B cell (primary cell): ENCODE results near the gene KCTD17. TPM values are rescaled to one million over a fixed set of nuclear protein-coding genes. Genes with fewer than 3 reads are reported as not detected.

Source experiments
- ATAC-seq: fragments of 200-7000 bp; cut with Tn5 transposase; one replicate; pipeline ENCODE4 v1.10.0; 2021; ENCODE audit warnings: low read depth, mild to moderate bottlenecking, moderate number of reproducible peaks, moderate library complexity
- CTCF ChIA-PET: fragments of 350-600 bp; sonication (Branson Sonifier 250); formaldehyde crosslinking; loops from one replicate; lab custom pipeline; 2021; ENCODE audit warnings: antibody characterized with exemption, inconsistent platforms; lab: Charles Lee
- POLR2A ChIA-PET: fragments of 350-600 bp; sonication (Branson Sonifier 250); formaldehyde crosslinking; loops from one replicate; lab custom pipeline; 2021; ENCODE audit warnings: antibody characterized with exemption; lab: Charles Lee
- DNase-seq: peaks from one replicate; pipeline ENCODE4 v3.0.0; 2013
- H2AFZ ChIP-seq: 2 replicates; pipeline ENCODE4 v1.6.1; 2012; ENCODE audit warnings: mild to moderate bottlenecking, low read depth, low read length; ENCODE audit not compliant: insufficient read depth, poor library complexity, severe bottlenecking
- H3K27ac ChIP-seq, 2 donors: 1 replicate in 1 of 2; 2 replicates in 1 of 2; pipeline ENCODE4 v1.5.1; 2012 to 2013; ENCODE audit warnings: low read length in 2 of 2, mild to moderate bottlenecking in 2 of 2, moderate library complexity in 1 of 2
- H3K27me3 ChIP-seq, 4 experiments: fragments of 200-600 bp in 1 of 4; sonication (generic) in 1 of 4; replicated peaks in 1 of 4; 1 replicate in 2 of 4; 2 replicates in 2 of 4; pipeline versions ENCODE4 v1.6.1 to v1.7.0; 2013 to 2016; ENCODE audit warnings: low read length in 3 of 4, mild to moderate bottlenecking in 2 of 4, mixed read lengths in 1 of 4, moderate library complexity in 1 of 4; ENCODE audit not compliant: insufficient read depth in 4 of 4, control insufficient read depth in 3 of 4; ENCODE audit errors: control extremely low read depth in 1 of 4
- H3K36me3 ChIP-seq, 2 experiments: replicated peaks in 1 of 2; 1 replicate in 1 of 2; 2 replicates in 1 of 2; pipeline versions ENCODE4 v1.6.1 to v1.7.1; 2013; ENCODE audit warnings: low read length in 1 of 2; ENCODE audit not compliant: insufficient read depth in 2 of 2, control insufficient read depth in 1 of 2; ENCODE audit errors: control extremely low read depth in 1 of 2, extremely low read depth in 1 of 2
- H3K4me1 ChIP-seq, 2 donors: fragments of 200-600 bp in 1 of 2; sonication (generic) in 1 of 2; 1 replicate in 1 of 2; 2 replicates in 1 of 2; pipeline versions ENCODE4 v1.5.1 to v1.6.1; 2013 to 2017; ENCODE audit warnings: low read length in 2 of 2; ENCODE audit not compliant: control insufficient read depth in 2 of 2, insufficient read depth in 2 of 2
- H3K4me2 ChIP-seq: replicated peaks from 2 replicates; pipeline ENCODE3; 2012; ENCODE audit warnings: mild to moderate bottlenecking, low read depth, low read length; ENCODE audit not compliant: poor library complexity, severe bottlenecking
- H3K4me3 ChIP-seq, 5 experiments: fragments of 200-600 bp in 1 of 5; sonication (generic) in 1 of 5; 1 replicate in 3 of 5; 2 replicates in 2 of 5; pipeline versions ENCODE4 v1.5.1 to v1.7.0; 2011 to 2016; ENCODE audit warnings: low read length in 4 of 5, mild to moderate bottlenecking in 4 of 5, low read depth in 2 of 5, control low read depth in 1 of 5, moderate library complexity in 1 of 5; ENCODE audit not compliant: insufficient read depth in 1 of 5; ENCODE audit errors: control extremely low read depth in 1 of 5, extremely low read depth in 1 of 5
- H3K79me2 ChIP-seq: fragments of 200-600 bp; sonication (generic); one replicate; pipeline ENCODE4 v1.6.0; 2016; ENCODE audit warnings: low read length; ENCODE audit not compliant: control insufficient read depth, insufficient read depth
- H3K9ac ChIP-seq: fragments of 200-600 bp; sonication (generic); 2 replicates; pipeline ENCODE4 v1.6.1; 2017; ENCODE audit warnings: mild to moderate bottlenecking, low read length, moderate library complexity
- H3K9me3 ChIP-seq, 3 donors: one replicate each; pipeline versions ENCODE4 v1.6.1 to v1.7.1; 2013; ENCODE audit warnings: low read length in 2 of 3; ENCODE audit not compliant: control insufficient read depth in 2 of 3, insufficient read depth in 1 of 3; ENCODE audit errors: control extremely low read depth in 1 of 3
- H4K20me1 ChIP-seq: 2 replicates; pipeline ENCODE4 v1.6.0; 2012; ENCODE audit warnings: mild to moderate bottlenecking, low read length; ENCODE audit not compliant: insufficient read depth, control insufficient read depth, poor library complexity, severe bottlenecking
- H3K27ac Mint-ChIP-seq: one replicate; pipeline ENCODE4 v1.8.0; 2021; ENCODE audit warnings: mixed read lengths
- H3K27me3 Mint-ChIP-seq: one replicate; pipeline ENCODE4 v1.8.0; 2021; ENCODE audit warnings: mixed read lengths
- H3K4me1 Mint-ChIP-seq: one replicate; pipeline ENCODE4 v1.8.0; 2021; ENCODE audit warnings: mixed read lengths
- H3K4me3 Mint-ChIP-seq: one replicate; pipeline ENCODE4 v1.8.0; 2021; ENCODE audit warnings: mixed read lengths
- H3K9me3 Mint-ChIP-seq: one replicate; pipeline ENCODE4 v1.8.0; 2022; ENCODE audit warnings: mixed read lengths; ENCODE audit not compliant: insufficient read depth
- CTCF ChIP-seq: fragments of 200-600 bp; IDR thresholded peaks from one replicate; pipeline ENCODE4 v1.8.0; 2022; ENCODE audit warnings: antibody characterized with exemption, mild to moderate bottlenecking
- EZH2 ChIP-seq: IDR thresholded peaks from 2 replicates; pipeline ENCODE4 v1.6.1; 2012; ENCODE audit warnings: borderline replicate concordance, low read depth, mild to moderate bottlenecking, moderate library complexity, low read length; ENCODE audit not compliant: insufficient read depth, poor library complexity, severe bottlenecking
- WGBS: methylation state at CpG from one replicate; pipeline ENCODE4 v1.1.5; 2013; ENCODE audit warnings: missing lambda C conversion rate; ENCODE audit not compliant: insufficient coverage; 5-methylcytosine and 5-hydroxymethylcytosine counted together
- intact Hi-C: fragments of 100-400 bp; cut with micrococcal nuclease; formaldehyde crosslinking; loops from one replicate; pipeline ENCODE4 v1.10.0; 2022
- polyA plus RNA-seq: library from polyadenylated mRNA; depleted of rRNA; stranded (reverse); fragments of >200 nt; gene quantifications from 2 replicates; pipeline ENCODE4 v1.2.3, GENCODE V29; 2012
- total RNA-seq, 2 donors: library from RNA; stranded (reverse); fragments of 120-200 nt in 1 of 2; gene quantifications; 1 replicate in 1 of 2; 2 replicates in 1 of 2; pipeline versions ENCODE4 v1.2.3 to v1.2.4, GENCODE V29; 2013 to 2022

The KCTD17 gene
- total and polyA plus RNA-seq, 2 donors (not counting 1 experiment from before 2014, with no cell fraction given) = 29.0 to 41.3 TPM

- Mint-ChIP-seq H3K4me1 (no peaks in the 10 kb centered on the region), H3K4me3 (no peak overlapping the region), H3K27ac (no peak overlapping the region), H3K9me3 (no peaks in the 10 kb centered on the region), H3K27me3 (peaks cover 27% of the 10 kb centered on the region)
- WGBS = 13% methylated on average over 2 of the region's 2 CpGs
- intact Hi-C loops = no loop called here
- TF ChIP-seq CTCF = no peak
- no peak for TF ChIP-seq EZH2
- ChIA-PET POLR2A (no interaction called here), CTCF (no interaction called here)
- Histone ChIP-seq H3K36me3 (no peaks in the 10 kb centered on the region), H3K27me3 (peaks cover 0 to 13% (median 3%) of the 10 kb centered on the region in 4 experiments), H4K20me1 (no peaks in the 10 kb centered on the region), H3K9me3 (peaks cover 0 to 5% (median 4%) of the 10 kb centered on the region in 3 donors), H2AFZ (no peak overlapping the region), H3K27ac (no peak overlapping the region), H3K4me2 (no peak overlapping the region), H3K9ac (no peak overlapping the region), H3K4me3 (no peak overlapping the region), H3K79me2 (no peaks in the 10 kb centered on the region), H3K4me1 (no peaks in the 10 kb centered on the region)
- no peak for ATAC-seq
- DNase-seq = no peak
Observed at GRCh38 chr22:37007651-37008050, 43.9 kb upstream of the KCTD17 start.

- H3K27ac ChIP-seq = no peak overlapping the region
- H3K27ac Mint-ChIP-seq = no peak overlapping the region
- H3K4me3 Mint-ChIP-seq = no peak overlapping the region
- no peaks in the 10 kb centered on the region for H3K9me3 Mint-ChIP-seq
- H3K4me2 ChIP-seq = no peak overlapping the region
- no peaks in the 10 kb centered on the region for H4K20me1 ChIP-seq
- H3K4me1 Mint-ChIP-seq = no peaks in the 10 kb centered on the region
- intact Hi-C loops = no loop called here
- ATAC-seq (no peak), DNase-seq (no peak)
- POLR2A ChIA-PET = no interaction called here
- no peak overlapping the region for H2AFZ ChIP-seq
- H3K27me3 ChIP-seq = peaks cover 0 to 13% (median 3%) of the 10 kb centered on the region in 4 experiments
- peaks cover 0 to 5% (median 4%) of the 10 kb centered on the region in 3 donors for H3K9me3 ChIP-seq
- WGBS = no CpG with 5 or more reads among the region's 2 CpGs
- no peak overlapping the region for H3K9ac ChIP-seq
- CTCF ChIA-PET = no interaction called here
- H3K36me3 ChIP-seq = no peaks in the 10 kb centered on the region
- TF ChIP-seq EZH2 (no peak), CTCF (no peak)
- H3K79me2 ChIP-seq = no peaks in the 10 kb centered on the region
- H3K27me3 Mint-ChIP-seq = peaks cover 27% of the 10 kb centered on the region
- no peak overlapping the region for H3K4me3 ChIP-seq
- H3K4me1 ChIP-seq = no peaks in the 10 kb centered on the region
Observed at GRCh38 chr22:37008365-37008764, 43.2 kb upstream of the KCTD17 start.
